ENCODE data around the gene TSHZ2. TPM values are rescaled to one million over a fixed set of nuclear protein-coding genes. Genes with fewer than 3 reads are reported as not detected.
"Not testable (repeated sequence)": the region's sequence is repeated elsewhere in the genome, so short reads cannot be mapped to it uniquely, and the experiment has no call there.

TSHZ2 gene
- total RNA-seq, 6 experiments from 2014 or later, result not detected

GRCh38 chr20:53360852-53361251 lies 388.7 kb downstream of the TSHZ2 start:
- Mint-ChIP-seq H3K36me3 (ENCODE audit: low read depth) (no peaks in the 10 kb centered on the region), H3K4me1 (ENCODE audit: low read depth) (no peaks in the 10 kb centered on the region), H3K4me3 (no peak overlapping the region), H3K9me3 (peaks cover 25% of the 10 kb centered on the region), H3K27me3 (ENCODE audit: insufficient read depth) (no peaks in the 10 kb centered on the region; the same call in 1 of the 2 replicates), H3K27ac (no peak overlapping the region)
- no peak for TF ChIP-seq CTCF (IDR thresholded peaks at IDR 0.05)
- no peak for DNase-seq

- H3K4me3 Mint-ChIP-seq, result no peak overlapping the region
- H3K27ac Mint-ChIP-seq, result no peak overlapping the region
- H3K27me3 Mint-ChIP-seq (ENCODE audit: insufficient read depth), result no peaks in the 10 kb centered on the region; the same call in 1 of the 2 replicates
- TF ChIP-seq CTCF (IDR thresholded peaks at IDR 0.05), result no peak
- no peaks in the 10 kb centered on the region for H3K36me3 Mint-ChIP-seq (ENCODE audit: low read depth)
- no peak for DNase-seq
- H3K4me1 Mint-ChIP-seq (ENCODE audit: low read depth), result no peaks in the 10 kb centered on the region
- peaks cover 21% of the 10 kb centered on the region for H3K9me3 Mint-ChIP-seq
These were observed 390.6 kb downstream of the TSHZ2 start for GRCh38 chr20:53362736-53363135.

- H3K4me1 Mint-ChIP-seq (ENCODE audit: low read depth), result no peaks in the 10 kb centered on the region
- TF ChIP-seq CTCF (IDR thresholded peaks at IDR 0.05), result no peak
- H3K4me3 Mint-ChIP-seq, result no peak overlapping the region
- no peak for DNase-seq
- H3K36me3 Mint-ChIP-seq (ENCODE audit: low read depth), result no peaks in the 10 kb centered on the region
- peaks cover 29% of the 10 kb centered on the region for H3K9me3 Mint-ChIP-seq
- H3K27me3 Mint-ChIP-seq (ENCODE audit: insufficient read depth), result no peaks in the 10 kb centered on the region; the same call in 1 of the 2 replicates
- no peak overlapping the region for H3K27ac Mint-ChIP-seq
These were observed 392.5 kb downstream of the TSHZ2 start for GRCh38 chr20:53364646-53365045.

GRCh38 chr20:53365076-53365475 lies 392.9 kb downstream of the TSHZ2 start:
- Mint-ChIP-seq H3K9me3 (peaks cover 34% of the 10 kb centered on the region), H3K4me3 (no peak overlapping the region), H3K36me3 (ENCODE audit: low read depth) (no peaks in the 10 kb centered on the region), H3K27me3 (ENCODE audit: insufficient read depth) (no peaks in the 10 kb centered on the region; the same call in 1 of the 2 replicates), H3K4me1 (ENCODE audit: low read depth) (no peaks in the 10 kb centered on the region), H3K27ac (no peak overlapping the region)
- no peak for DNase-seq
- no peak for TF ChIP-seq CTCF (IDR thresholded peaks at IDR 0.05)

GRCh38 chr20:53365539-53366075 lies 393.4 kb downstream of the TSHZ2 start:
- TF ChIP-seq CTCF (IDR thresholded peaks at IDR 0.05), result no peak
- no peak for DNase-seq
- no peaks in the 10 kb centered on the region for H3K4me1 Mint-ChIP-seq (ENCODE audit: low read depth)

GRCh38 chr20:53366928-53367327 lies 394.8 kb downstream of the TSHZ2 start:
- H3K36me3 Mint-ChIP-seq (ENCODE audit: low read depth); H3K27me3 Mint-ChIP-seq (ENCODE audit: insufficient read depth); H3K27ac Mint-ChIP-seq; DNase-seq; H3K4me3 Mint-ChIP-seq; H3K4me1 Mint-ChIP-seq (ENCODE audit: low read depth): not testable (repeated sequence)
- peaks cover 38% of the 10 kb centered on the region for H3K9me3 Mint-ChIP-seq

More at GRCh38 chr20:53365539-53366075, 393.4 kb downstream of the TSHZ2 start:
- Mint-ChIP-seq H3K27me3 (ENCODE audit: insufficient read depth) (no peaks in the 10 kb centered on the region; the same call in 1 of the 2 replicates), H3K9me3 (peaks cover 38% of the 10 kb centered on the region), H3K27ac (no peak overlapping the region), H3K4me3 (no peak overlapping the region), H3K36me3 (ENCODE audit: low read depth) (no peaks in the 10 kb centered on the region)
